Body of pancreas (tissue), 4 donors: ENCODE results near the gene UMODL1. TPM values are rescaled to one million over a fixed set of nuclear protein-coding genes. Genes with fewer than 3 reads are reported as not detected.

Experiments used
- ATAC-seq: fragments of 150-250 bp; one replicate; pipeline ENCODE4 v1.9.1; 2016
- DNase-seq, 4 donors: peaks; one replicate each; pipeline ENCODE4 v3.0.0-alpha.2; 2019
- H3K27ac ChIP-seq, 4 donors: fragments of 200-600 bp; sonication (generic); 1 replicate in 3 of 4; 2 replicates in 1 of 4; pipeline versions ENCODE4 v1.5.1 to v1.6.1; 2016 to 2019; ENCODE audit warnings: mild to moderate bottlenecking in 1 of 4, mixed read lengths in 1 of 4, moderate library complexity in 1 of 4
- H3K27me3 ChIP-seq, 2 donors: fragments of 200-600 bp; sonication (generic); one replicate each; pipeline ENCODE4 v1.6.0; 2016; ENCODE audit warnings: mild to moderate bottlenecking in 1 of 2
- H3K36me3 ChIP-seq, 2 donors: fragments of 200-600 bp; sonication (generic); replicated peaks in 1 of 2; 2 replicates each; pipeline ENCODE4 v1.5.1; 2016; ENCODE audit warnings: low read depth in 2 of 2; ENCODE audit not compliant: insufficient read depth in 1 of 2
- H3K4me1 ChIP-seq: fragments of 200-600 bp; sonication (generic); one replicate; pipeline ENCODE4 v1.6.0; 2016
- H3K4me3 ChIP-seq, 2 donors: fragments of 200-600 bp; sonication (generic); 1 replicate in 1 of 2; 2 replicates in 1 of 2; pipeline ENCODE4 v1.5.1; 2016 to 2019
- H3K9me3 ChIP-seq, 3 donors: fragments of 200-600 bp; sonication (generic); 1 replicate in 2 of 3; 2 replicates in 1 of 3; pipeline ENCODE4 v1.5.1; 2016
- CTCF ChIP-seq, 7 experiments: fragments of 450-650 bp in 4 of 7; fragments of 200-600 bp in 3 of 7; sonication (generic) in 3 of 7; IDR thresholded peaks; one replicate each; pipeline ENCODE4 v1.5.1; 2016 to 2019; ENCODE audit warnings: antibody characterized with exemption in 7 of 7
- POLR2A ChIP-seq, 3 donors: fragments of 450-650 bp; IDR thresholded peaks; one replicate each; pipeline ENCODE4 v1.6.1; 2016; ENCODE audit warnings: antibody characterized with exemption in 3 of 3, mild to moderate bottlenecking in 2 of 3
- WGBS, 2 donors: methylation state at CpG; one replicate each; pipeline ENCODE4 v1.1.5; 2017; 5-methylcytosine and 5-hydroxymethylcytosine counted together
- intact Hi-C: fragments of 100-400 bp; cut with DNase I; formaldehyde crosslinking; loops from one replicate; pipeline ENCODE4 v1.15.1; 2023
- total RNA-seq, 2 donors: library from RNA; depleted of rRNA; stranded (reverse); fragments of >200 nt; gene quantifications; one replicate each; pipeline ENCODE4 v1.1.0, GENCODE V29; 2016

The UMODL1 gene
- total RNA-seq, 2 donors from 2014 or later, result not detected

- no peak for ATAC-seq
- intact Hi-C loops, result no loop called here
- DNase-seq, result no peak
- no peak overlapping the region for H3K27ac ChIP-seq
- no peaks in the 10 kb centered on the region for H3K36me3 ChIP-seq
- 60 to 74% methylated on average over 4 to 13 of the region's 13 CpGs for WGBS, 2 donors
- H3K9me3 ChIP-seq, result no peaks in the 10 kb centered on the region
- H3K4me1 ChIP-seq, result peaks cover under 1% of the 10 kb centered on the region
- H3K4me3 ChIP-seq, result no peak overlapping the region
- no peaks in the 10 kb centered on the region for H3K27me3 ChIP-seq
- TF ChIP-seq POLR2A (IDR thresholded peaks at IDR 0.05) (no peak), CTCF (IDR thresholded peaks at IDR 0.05) (no peak)
Measured at GRCh38 chr21:42122398-42122797, 51.3 kb downstream of the UMODL1 start.

- Histone ChIP-seq H3K9me3 (no peaks in the 10 kb centered on the region), H3K36me3 (no peaks in the 10 kb centered on the region), H3K27me3 (no peaks in the 10 kb centered on the region), H3K4me3 (no peak overlapping the region), H3K27ac (no peak overlapping the region), H3K4me1 (no peaks in the 10 kb centered on the region)
- no peak for TF ChIP-seq CTCF (IDR thresholded peaks at IDR 0.05)
- no peak for TF ChIP-seq POLR2A (IDR thresholded peaks at IDR 0.05)
- intact Hi-C loops, result no loop called here
- WGBS, 2 donors, result 64 to 67% methylated on average over 5 to 13 of the region's 13 CpGs
- DNase-seq (no peak), ATAC-seq (no peak)
Measured at GRCh38 chr21:42122808-42123207, 51.7 kb downstream of the UMODL1 start.

- 80 to 82% methylated on average over 14 of the region's 14 CpGs for WGBS, 2 donors
- DNase-seq, result no peak
- no peak for ATAC-seq
Measured at GRCh38 chr21:42123219-42123908, 52.2 kb downstream of the UMODL1 start.

GRCh38 chr21:42124081-42124480 is 53.0 kb downstream of the UMODL1 start:
- H3K4me1 ChIP-seq, result no peaks in the 10 kb centered on the region
- intact Hi-C loops, result no loop called here
- no peaks in the 10 kb centered on the region for H3K27me3 ChIP-seq
- H3K27ac ChIP-seq, result no peak overlapping the region
- H3K4me3 ChIP-seq, result no peak overlapping the region
- H3K9me3 ChIP-seq, result no peaks in the 10 kb centered on the region
- no peaks in the 10 kb centered on the region for H3K36me3 ChIP-seq
- 79 to 87% methylated on average over 8 to 13 of the region's 13 CpGs for WGBS, 2 donors
- ATAC-seq (no peak), DNase-seq (no peak)
- TF ChIP-seq POLR2A (IDR thresholded peaks at IDR 0.05), result no peak
- no peak for TF ChIP-seq CTCF (IDR thresholded peaks at IDR 0.05)

More at GRCh38 chr21:42123219-42123908, 52.2 kb downstream of the UMODL1 start:
- H3K4me3 ChIP-seq, result no peak overlapping the region
- H3K4me1 ChIP-seq, result no peaks in the 10 kb centered on the region
- no peak overlapping the region for H3K27ac ChIP-seq
- no peaks in the 10 kb centered on the region for H3K9me3 ChIP-seq
- no peak for TF ChIP-seq POLR2A (IDR thresholded peaks at IDR 0.05)
- no peak for TF ChIP-seq CTCF (IDR thresholded peaks at IDR 0.05)
- H3K27me3 ChIP-seq, result no peaks in the 10 kb centered on the region
- intact Hi-C loops, result no loop called here
- no peaks in the 10 kb centered on the region for H3K36me3 ChIP-seq
